Measurements from ENCODE around the gene ACSL5.

The ACSL5 gene

DNA sequence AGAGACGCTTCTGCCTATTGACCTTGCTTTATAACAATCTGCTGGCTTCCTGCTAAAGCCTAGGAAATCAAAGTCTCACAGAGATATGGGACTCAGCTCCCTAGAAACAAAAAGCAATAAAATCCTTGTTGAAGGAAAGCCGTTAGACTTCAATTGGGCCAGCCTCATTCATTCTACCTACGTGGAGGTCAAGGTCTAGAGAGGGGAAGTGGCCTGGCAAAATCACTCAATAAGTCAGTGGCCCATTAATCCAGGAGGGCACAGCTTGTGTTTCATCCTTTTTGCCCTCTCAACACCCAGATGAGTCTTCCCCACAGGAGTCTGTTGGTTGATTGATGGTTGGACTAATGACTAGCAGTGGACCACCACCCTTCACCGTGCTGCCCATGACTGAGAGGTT, 40.5 kb upstream of the ACSL5 start:
- DNase-seq (ENCODE audit: low spot score) = no peak
- in situ Hi-C loops (cut with MboI; ENCODE audit: low pct_unique_long_range_greater_than_20kb, low sequenced_read_pairs, unreplicated experiment) = no loop called here
- TF ChIP-seq CTCF (IDR thresholded peaks at IDR 0.05; ENCODE audit: extremely low read depth, insufficient read depth, missing control alignments) = no peak

DNA sequence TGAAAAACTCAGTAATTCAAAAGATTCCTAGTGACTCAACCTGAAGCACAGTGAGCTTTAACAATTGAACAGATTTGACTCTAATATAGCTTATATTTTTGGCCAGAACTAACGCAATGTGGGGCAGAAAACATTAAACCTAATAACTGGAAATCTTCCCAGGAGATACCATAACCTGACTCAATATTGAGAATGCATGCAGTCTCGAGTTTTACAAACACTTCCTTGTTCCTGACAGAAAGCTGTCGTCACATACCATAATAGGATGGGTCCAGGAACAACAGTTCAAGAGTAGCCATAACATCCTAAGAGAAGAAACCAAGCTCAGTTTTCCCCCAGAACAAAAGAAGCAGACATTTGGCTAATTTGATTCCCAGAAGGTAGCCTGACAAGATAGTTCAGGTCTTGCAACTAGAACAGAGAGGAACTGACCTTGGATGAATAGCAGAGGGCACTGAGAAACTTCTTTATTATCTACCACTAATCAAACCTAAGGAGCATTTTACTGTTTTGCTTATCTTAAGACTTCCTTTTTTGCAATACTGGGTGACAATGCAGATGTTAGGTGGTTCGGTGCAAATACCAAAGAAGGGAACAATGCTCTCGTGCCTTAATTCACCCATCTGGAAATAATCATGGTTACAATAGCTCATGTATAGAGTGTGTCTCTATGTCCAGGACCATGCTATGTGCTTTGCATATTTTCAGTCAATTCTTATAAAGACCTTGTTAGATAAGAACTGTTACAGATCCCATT, 38.6 kb upstream of the ACSL5 start:
- in situ Hi-C loops (cut with MboI; ENCODE audit: low pct_unique_long_range_greater_than_20kb, low sequenced_read_pairs, unreplicated experiment) = no loop called here
- no peak for DNase-seq (ENCODE audit: low spot score)
- no peak for TF ChIP-seq CTCF (IDR thresholded peaks at IDR 0.05; ENCODE audit: extremely low read depth, insufficient read depth, missing control alignments)

DNA sequence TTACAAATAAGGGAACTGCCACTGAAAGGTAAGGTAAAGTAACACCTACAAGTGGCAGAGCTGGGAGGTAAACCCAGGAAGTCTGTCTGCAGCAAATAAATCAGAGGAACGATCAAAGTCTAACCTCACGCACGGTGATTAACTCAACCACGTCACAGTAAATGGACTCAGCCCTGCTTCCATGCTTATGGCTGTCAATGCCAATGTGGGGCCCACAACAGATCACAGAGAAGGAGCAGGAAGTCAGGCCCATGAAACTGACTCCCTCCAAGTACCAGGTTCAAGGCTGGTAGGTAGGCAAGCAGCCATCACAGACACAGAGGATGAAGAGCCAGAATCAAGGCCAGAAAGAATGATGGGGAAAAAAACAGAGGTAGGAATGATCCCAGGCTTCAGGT, 38.0 kb upstream of the ACSL5 start:
- in situ Hi-C loops (cut with MboI; ENCODE audit: low pct_unique_long_range_greater_than_20kb, low sequenced_read_pairs, unreplicated experiment) = no loop called here
- no peak for DNase-seq (ENCODE audit: low spot score)

DNA sequence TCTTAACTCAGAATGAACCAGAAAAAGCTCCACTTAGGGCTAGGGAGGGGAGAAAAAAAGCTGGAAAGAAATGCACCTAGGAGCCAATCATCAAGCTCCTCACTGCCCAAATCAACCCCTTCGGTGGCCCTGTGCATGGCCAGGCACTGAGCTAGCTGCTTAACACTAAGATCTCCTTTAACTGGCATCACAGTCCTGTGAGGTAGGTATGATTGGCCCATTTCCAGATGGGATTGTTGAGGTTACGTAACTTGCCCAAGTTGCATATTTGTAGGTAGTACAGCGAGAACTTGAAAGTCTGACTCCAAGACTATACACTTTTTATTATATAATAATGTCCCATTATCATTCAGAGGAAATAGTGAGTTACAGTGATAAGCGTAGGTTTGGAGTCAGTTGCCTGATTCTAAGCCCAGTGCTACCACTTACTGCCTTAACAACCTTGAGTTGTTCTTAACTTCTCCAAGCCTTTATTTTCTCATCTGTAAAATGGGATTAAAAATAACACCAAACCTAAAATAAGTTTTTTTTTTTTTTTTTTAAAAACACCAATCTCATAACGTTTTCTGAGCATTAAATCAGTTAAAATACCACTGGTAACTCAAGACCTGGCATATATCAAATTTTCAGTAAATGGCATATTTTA, 37.2 kb upstream of the ACSL5 start:
- in situ Hi-C loops (cut with MboI; ENCODE audit: low pct_unique_long_range_greater_than_20kb, low sequenced_read_pairs, unreplicated experiment) = no loop called here
- no peak for DNase-seq (ENCODE audit: low spot score)
- no peak for TF ChIP-seq CTCF (IDR thresholded peaks at IDR 0.05; ENCODE audit: extremely low read depth, insufficient read depth, missing control alignments)

More for the DNA sequence above, 38.0 kb upstream of the ACSL5 start:
- no peak for TF ChIP-seq CTCF (IDR thresholded peaks at IDR 0.05; ENCODE audit: extremely low read depth, insufficient read depth, missing control alignments)

DNA sequence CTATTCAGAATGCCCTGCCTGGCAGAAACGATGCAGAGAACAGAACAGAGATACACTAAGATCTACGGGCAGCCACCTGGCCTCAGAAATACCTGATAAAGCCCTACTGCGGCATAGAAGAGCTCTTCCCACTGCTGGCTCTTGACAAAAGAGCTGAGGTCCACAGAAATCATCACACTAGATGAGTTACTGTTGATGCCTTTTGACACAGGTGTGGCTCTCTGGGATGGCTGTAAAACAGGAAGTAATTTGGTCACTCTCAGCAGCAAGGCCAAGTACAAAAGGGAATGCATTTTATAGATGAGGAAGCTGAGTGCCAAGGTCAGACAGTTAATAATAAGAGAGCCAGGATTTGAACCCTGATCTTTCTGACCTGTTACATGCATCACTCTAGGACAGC, 35.0 kb upstream of the ACSL5 start:
- in situ Hi-C loops (cut with MboI; ENCODE audit: low pct_unique_long_range_greater_than_20kb, low sequenced_read_pairs, unreplicated experiment) = no loop called here
- no peak for TF ChIP-seq CTCF (IDR thresholded peaks at IDR 0.05; ENCODE audit: extremely low read depth, insufficient read depth, missing control alignments)
- no peak for DNase-seq (ENCODE audit: low spot score)

DNA sequence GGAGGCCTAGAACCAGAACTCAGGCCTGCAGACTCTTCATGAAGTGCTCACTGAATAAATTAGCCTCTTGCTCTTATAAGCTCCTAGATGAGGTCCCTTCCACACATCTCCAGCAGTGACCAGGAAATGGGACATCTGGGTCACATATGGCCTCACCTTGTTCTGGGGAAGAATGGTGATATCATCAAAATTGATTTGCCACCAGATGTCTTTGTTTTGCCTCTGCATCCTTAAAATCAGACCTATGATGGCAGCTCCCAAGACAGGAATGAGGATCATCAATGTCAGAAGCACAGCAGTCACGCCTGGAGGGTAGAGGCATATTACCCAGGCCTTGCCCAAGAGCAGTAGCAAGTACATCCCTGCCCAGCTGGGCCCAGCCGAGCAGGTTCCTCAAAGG, 33.3 kb upstream of the ACSL5 start:
- in situ Hi-C loops (cut with MboI; ENCODE audit: low pct_unique_long_range_greater_than_20kb, low sequenced_read_pairs, unreplicated experiment) = no loop called here
- TF ChIP-seq CTCF (IDR thresholded peaks at IDR 0.05; ENCODE audit: extremely low read depth, insufficient read depth, missing control alignments) = no peak
- no peak for DNase-seq (ENCODE audit: low spot score)

Measured in GM13977 (cell line).